A549 (cell line): ENCODE measurements around the gene KHSRP.

Experiments
- CEBPB ChIP-seq, 2 experiments: fragments of >200 bp in 1 of 2; sonication (Bioruptor Twin) in 1 of 2; formaldehyde crosslinking in 1 of 2; IDR thresholded peaks; 2 replicates each; pipeline ENCODE4 v1.6.1; 2012 to 2016
- RAD21 ChIP-seq, 2 experiments: fragments of >200 bp in 1 of 2; sonication (Bioruptor Twin) in 1 of 2; formaldehyde crosslinking in 1 of 2; IDR thresholded peaks in 1 of 2; conservative IDR thresholded peaks in 1 of 2; 2 replicates in 1 of 2; 3 replicates in 1 of 2; pipeline ENCODE4 v1.6.1; 2012 to 2018; ENCODE audit warnings: inconsistent platforms in 1 of 2

DNA sequence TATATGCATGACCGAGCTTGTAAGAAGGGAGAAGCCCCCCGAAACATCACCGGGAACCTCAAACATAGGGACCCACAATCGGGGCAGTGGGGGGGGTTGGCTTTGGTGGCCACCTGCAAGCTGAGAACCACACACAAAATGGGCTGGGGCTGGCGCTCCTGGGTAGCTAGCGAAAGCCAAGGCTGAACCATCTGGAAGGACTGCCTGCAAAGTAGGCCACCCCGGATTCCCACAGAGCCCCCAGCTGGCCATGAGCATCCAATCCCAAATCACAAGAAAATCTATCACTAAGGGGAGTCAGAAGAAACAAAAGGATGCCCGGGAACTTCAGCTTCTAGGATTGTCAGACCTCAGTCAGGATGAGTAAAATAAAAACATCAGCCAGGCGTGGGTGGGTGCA, 46.1 kb downstream of the KHSRP start:
- TF ChIP-seq RAD21 (conservative IDR thresholded peaks at IDR 0.05 in 1 of 2, IDR thresholded peaks at IDR 0.05 in 1 of 2) = no peak
- TF ChIP-seq CEBPB (IDR thresholded peaks at IDR 0.05) = no peak
